Osteoblast (primary cell): Measurements from ENCODE around the gene PRKCE. TPM values are rescaled to one million over a fixed set of nuclear protein-coding genes. Genes with fewer than 3 reads are reported as not detected.

Experiments
- DNase-seq: peaks from one replicate; pipeline ENCODE4 v3.0.0; 2011; ENCODE audit warnings: low spot score, mixed read lengths; ENCODE audit not compliant: insufficient read length; ENCODE audit errors: missing footprints
- H2AFZ ChIP-seq: 2 replicates; pipeline ENCODE4 v1.6.0; 2011; ENCODE audit warnings: mild to moderate bottlenecking, low read length
- H3K27ac ChIP-seq: 2 replicates; pipeline ENCODE4 v1.5.1; 2011; ENCODE audit warnings: mild to moderate bottlenecking, low read depth, low read length, moderate library complexity
- H3K27me3 ChIP-seq: 2 replicates; pipeline ENCODE4 v1.6.0; 2012; ENCODE audit warnings: mild to moderate bottlenecking, control low read depth, inconsistent platforms, low read length, moderate library complexity; ENCODE audit not compliant: insufficient read depth
- H3K36me3 ChIP-seq: 2 replicates; pipeline ENCODE4 v1.5.1; 2011; ENCODE audit warnings: mild to moderate bottlenecking, low read length, control low read depth, moderate library complexity; ENCODE audit not compliant: insufficient read depth
- H3K4me1 ChIP-seq: 2 replicates; pipeline ENCODE4 v1.5.1; 2011; ENCODE audit warnings: mild to moderate bottlenecking, low read length, control low read depth, moderate library complexity; ENCODE audit not compliant: insufficient read depth
- H3K4me2 ChIP-seq: 2 replicates; pipeline ENCODE4 v1.6.0; 2011; ENCODE audit warnings: mild to moderate bottlenecking, low read length; ENCODE audit not compliant: insufficient read depth
- H3K4me3 ChIP-seq: fragments of 200-600 bp; sonication (generic); 3 replicates; pipeline ENCODE4 v1.5.1; 2012; ENCODE audit warnings: mild to moderate bottlenecking, low read length, inconsistent platforms; ENCODE audit not compliant: insufficient read depth
- H3K79me2 ChIP-seq: 2 replicates; pipeline ENCODE4 v1.6.0; 2012; ENCODE audit warnings: mild to moderate bottlenecking, low read length, control low read depth, inconsistent platforms; ENCODE audit not compliant: insufficient read depth
- H3K9me3 ChIP-seq: 2 replicates; pipeline ENCODE4 v1.5.1; 2011; ENCODE audit warnings: low read depth, low read length, control low read depth
- H4K20me1 ChIP-seq: 2 replicates; pipeline ENCODE4 v1.6.0; 2012; ENCODE audit warnings: mild to moderate bottlenecking, low read length, control low read depth; ENCODE audit not compliant: insufficient read depth
- CTCF ChIP-seq: IDR thresholded peaks from 2 replicates; pipeline ENCODE4 v1.5.1; 2011; ENCODE audit warnings: mild to moderate bottlenecking, low read depth, low read length, moderate library complexity; ENCODE audit errors: extremely low read depth
- total RNA-seq: library from RNA; depleted of rRNA; stranded (reverse); fragments of >200 nt; gene quantifications from 2 replicates; pipeline ENCODE4 v1.2.3, GENCODE V29; 2012

Gene PRKCE
- total RNA-seq, 1 donor: 22.1 TPM

- no peaks in the 10 kb centered on the region for H3K4me1 ChIP-seq
- no peaks in the 10 kb centered on the region for H3K79me2 ChIP-seq
- H3K27ac ChIP-seq: no peak overlapping the region
- no peak for TF ChIP-seq CTCF
- no peak overlapping the region for H3K4me3 ChIP-seq
- H3K9me3 ChIP-seq: no peaks in the 10 kb centered on the region
- H2AFZ ChIP-seq: no peak overlapping the region
- H4K20me1 ChIP-seq: peaks cover 19% of the 10 kb centered on the region
- no peak overlapping the region for H3K4me2 ChIP-seq
- DNase-seq: no peak
- no peaks in the 10 kb centered on the region for H3K27me3 ChIP-seq
- no peaks in the 10 kb centered on the region for H3K36me3 ChIP-seq
These were observed 153.7 kb downstream of the PRKCE start for GRCh38 chr2:45804987-45805755.

GRCh38 chr2:45806563-45807358 is 155.3 kb downstream of the PRKCE start:
- no peaks in the 10 kb centered on the region for H3K79me2 ChIP-seq

GRCh38 chr2:45808294-45808800 is 156.9 kb downstream of the PRKCE start:
- no peaks in the 10 kb centered on the region for H3K9me3 ChIP-seq
- no peaks in the 10 kb centered on the region for H3K27me3 ChIP-seq
- no peak overlapping the region for H3K4me2 ChIP-seq
- H3K27ac ChIP-seq: no peak overlapping the region
- no peaks in the 10 kb centered on the region for H3K79me2 ChIP-seq
- no peak for TF ChIP-seq CTCF
- DNase-seq: no peak
- no peaks in the 10 kb centered on the region for H3K36me3 ChIP-seq
- no peak overlapping the region for H2AFZ ChIP-seq
- peaks cover 5% of the 10 kb centered on the region for H3K4me1 ChIP-seq
- H4K20me1 ChIP-seq: peaks cover 18% of the 10 kb centered on the region
- no peak overlapping the region for H3K4me3 ChIP-seq

More at GRCh38 chr2:45806563-45807358, 155.3 kb downstream of the PRKCE start:
- no peaks in the 10 kb centered on the region for H3K36me3 ChIP-seq
- TF ChIP-seq CTCF: no peak
- DNase-seq: no peak
- peaks cover 22% of the 10 kb centered on the region for H4K20me1 ChIP-seq
- H3K4me3 ChIP-seq: no peak overlapping the region
- no peaks in the 10 kb centered on the region for H3K27me3 ChIP-seq
- H3K4me2 ChIP-seq: no peak overlapping the region
- no peaks in the 10 kb centered on the region for H3K4me1 ChIP-seq
- H3K9me3 ChIP-seq: no peaks in the 10 kb centered on the region
- no peak overlapping the region for H2AFZ ChIP-seq
- no peak overlapping the region for H3K27ac ChIP-seq

- Histone ChIP-seq H3K27me3 (no peaks in the 10 kb centered on the region), H3K36me3 (no peaks in the 10 kb centered on the region), H4K20me1 (peaks cover 18% of the 10 kb centered on the region), H3K27ac (no peak overlapping the region), H3K4me3 (no peak overlapping the region), H3K4me2 (no peak overlapping the region), H2AFZ (no peak overlapping the region), H3K9me3 (no peaks in the 10 kb centered on the region), H3K4me1 (peaks cover 8% of the 10 kb centered on the region), H3K79me2 (no peaks in the 10 kb centered on the region)
- TF ChIP-seq CTCF: no peak
- DNase-seq: no peak
These were observed 157.7 kb downstream of the PRKCE start for GRCh38 chr2:45809205-45809604.
